SK-N-SH treated with all-trans-retinoic acid at 6 μM for 48 hours (cell line): ENCODE measurements around the gene ZMYND8.

ENCODE experiments used
- ARNTL ChIP-seq: fragments of 450-650 bp; formaldehyde crosslinking; IDR thresholded peaks from 2 replicates; pipeline ENCODE4 v1.5.0; 2020; ENCODE audit warnings: low read depth, mild to moderate bottlenecking, moderate library complexity, borderline replicate concordance
- BACH2 ChIP-seq: fragments of 250-450 bp; sonication (Bioruptor Pico); IDR thresholded peaks from 2 replicates; pipeline ENCODE4 v1.9.0; 2021; ENCODE audit warnings: mild to moderate bottlenecking, borderline replicate concordance
- CREB5 ChIP-seq: fragments of 250-450 bp; sonication (Bioruptor Pico); IDR thresholded peaks from 2 replicates; pipeline ENCODE4 v1.5.1; 2020; ENCODE audit warnings: low read depth, mild to moderate bottlenecking, moderate library complexity
- CSDC2 ChIP-seq: fragments of 250-450 bp; sonication (Bioruptor Pico); IDR thresholded peaks from 2 replicates; pipeline ENCODE4 v1.5.0; 2020; ENCODE audit warnings: mild to moderate bottlenecking, moderate library complexity
- PATZ1 ChIP-seq: fragments of 250-450 bp; sonication (Bioruptor Pico); IDR thresholded peaks from 2 replicates; pipeline ENCODE4 v1.8.0; 2020; ENCODE audit warnings: mild to moderate bottlenecking, moderate library complexity, borderline replicate concordance
- POU6F1 ChIP-seq: fragments of 250-450 bp; sonication (Bioruptor Pico); IDR thresholded peaks from 2 replicates; pipeline ENCODE4 v1.8.0; 2021; ENCODE audit warnings: low read depth, mild to moderate bottlenecking, moderate library complexity, borderline replicate concordance
- TCF4 ChIP-seq: fragments of 250-450 bp; sonication (Bioruptor Pico); IDR thresholded peaks from 2 replicates; pipeline ENCODE4 v1.8.0; 2021; ENCODE audit warnings: mild to moderate bottlenecking, moderate library complexity, borderline replicate concordance
- ZFP3 ChIP-seq: fragments of 250-450 bp; sonication (Bioruptor Pico); IDR thresholded peaks from 2 replicates; pipeline ENCODE4 v1.5.0; 2020; ENCODE audit warnings: mild to moderate bottlenecking, moderate library complexity
- ZNF8 ChIP-seq: fragments of 450-650 bp; formaldehyde crosslinking; IDR thresholded peaks from 2 replicates; pipeline ENCODE4 v1.5.0; 2020; ENCODE audit warnings: mild to moderate bottlenecking, moderate library complexity

- TF ChIP-seq BACH2 (CRISPR knock-in tag), result no peak
- no peak for TF ChIP-seq TCF4
- TF ChIP-seq ZFP3 (CRISPR knock-in tag), result no peak
- TF ChIP-seq POU6F1 (CRISPR knock-in tag), result no peak
- TF ChIP-seq ZNF8, result no peak
- no peak for TF ChIP-seq CREB5
- no peak for TF ChIP-seq ARNTL (CRISPR knock-in tag)
- TF ChIP-seq PATZ1, result no peak
- TF ChIP-seq CSDC2 (CRISPR knock-in tag), result no peak
Observed at GRCh38 chr20:47361057-47361915, 4.8 kb upstream of the ZMYND8 start.
